Ascending aorta (tissue), 2 donors: ENCODE measurements around the gene KANK4. TPM values are rescaled to one million over a fixed set of nuclear protein-coding genes. Genes with fewer than 3 reads are reported as not detected.

ENCODE experiments used
- DNase-seq, 2 donors: peaks; one replicate each; pipeline ENCODE4 v3.0.0-alpha.2; 2019; ENCODE audit warnings: low spot score in 2 of 2
- H3K27ac ChIP-seq, 2 donors: fragments of 200-600 bp; sonication (generic); one replicate each; pipeline ENCODE4 v1.5.1; 2016 to 2017; ENCODE audit warnings: mild to moderate bottlenecking in 1 of 2
- H3K27me3 ChIP-seq: fragments of 200-600 bp; sonication (generic); one replicate; pipeline ENCODE4 v1.5.1; 2017
- H3K36me3 ChIP-seq, 2 donors: fragments of 200-600 bp; sonication (generic); one replicate each; pipeline ENCODE4 v1.5.1; 2016
- H3K4me1 ChIP-seq, 2 donors: fragments of 200-600 bp; sonication (generic); one replicate each; pipeline ENCODE4 v1.5.1; 2016 to 2017; ENCODE audit warnings: mild to moderate bottlenecking in 1 of 2
- H3K4me3 ChIP-seq, 2 donors: fragments of 200-600 bp; sonication (generic); one replicate each; pipeline ENCODE4 v1.5.1; 2016 to 2017; ENCODE audit warnings: mild to moderate bottlenecking in 1 of 2
- H3K9me3 ChIP-seq, 2 donors: fragments of 200-600 bp; sonication (generic); one replicate each; pipeline ENCODE4 v1.5.1; 2016
- intact Hi-C: fragments of 100-400 bp; cut with DNase I; formaldehyde crosslinking; loops from one replicate; pipeline ENCODE4 v1.15.1; 2023
- total RNA-seq: library from RNA; depleted of rRNA; stranded (reverse); fragments of >200 nt; gene quantifications from one replicate; pipeline ENCODE4 v1.1.0, GENCODE V29; 2016
- TF ChIP-seq, protein P1 (sequence below), 3 experiments: fragments of 200-600 bp in 2 of 3; fragments of 450-650 bp in 1 of 3; sonication (generic) in 2 of 3; IDR thresholded peaks; one replicate each; pipeline ENCODE4 v1.5.1; 2016 to 2019; ENCODE audit warnings: antibody characterized with exemption in 3 of 3, mild to moderate bottlenecking in 1 of 3, moderate library complexity in 1 of 3

Gene KANK4
- total RNA-seq, 1 donor from 2014 or later = not detected

DNA sequence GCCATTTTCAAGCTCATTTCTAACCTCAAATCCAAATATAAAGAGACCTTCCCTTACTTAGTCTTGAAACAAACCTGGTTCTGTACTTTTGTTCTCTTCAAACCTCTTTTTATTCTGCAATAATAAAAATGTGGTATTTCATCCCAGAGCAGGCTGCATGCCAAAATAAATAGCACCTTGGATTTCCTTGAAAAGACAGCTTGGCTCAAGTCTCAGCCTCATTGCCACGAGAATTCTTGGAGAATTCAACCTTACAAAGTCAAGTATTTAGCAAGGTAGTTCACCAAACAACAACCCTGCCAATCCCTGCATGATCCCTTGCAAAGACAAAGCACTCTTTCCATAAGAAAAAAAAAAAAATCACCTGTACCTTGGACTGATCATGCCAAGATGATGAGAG is 33.8 kb downstream of the KANK4 start:
- no peak for DNase-seq
- Histone ChIP-seq H3K27me3 (no peaks in the 10 kb centered on the region), H3K27ac (no peak overlapping the region), H3K9me3 (no peaks in the 10 kb centered on the region), H3K4me3 (no peak overlapping the region), H3K4me1 (no peaks in the 10 kb centered on the region), H3K36me3 (no peaks in the 10 kb centered on the region)
- intact Hi-C loops = no loop called here
- TF ChIP-seq, protein P1, sequence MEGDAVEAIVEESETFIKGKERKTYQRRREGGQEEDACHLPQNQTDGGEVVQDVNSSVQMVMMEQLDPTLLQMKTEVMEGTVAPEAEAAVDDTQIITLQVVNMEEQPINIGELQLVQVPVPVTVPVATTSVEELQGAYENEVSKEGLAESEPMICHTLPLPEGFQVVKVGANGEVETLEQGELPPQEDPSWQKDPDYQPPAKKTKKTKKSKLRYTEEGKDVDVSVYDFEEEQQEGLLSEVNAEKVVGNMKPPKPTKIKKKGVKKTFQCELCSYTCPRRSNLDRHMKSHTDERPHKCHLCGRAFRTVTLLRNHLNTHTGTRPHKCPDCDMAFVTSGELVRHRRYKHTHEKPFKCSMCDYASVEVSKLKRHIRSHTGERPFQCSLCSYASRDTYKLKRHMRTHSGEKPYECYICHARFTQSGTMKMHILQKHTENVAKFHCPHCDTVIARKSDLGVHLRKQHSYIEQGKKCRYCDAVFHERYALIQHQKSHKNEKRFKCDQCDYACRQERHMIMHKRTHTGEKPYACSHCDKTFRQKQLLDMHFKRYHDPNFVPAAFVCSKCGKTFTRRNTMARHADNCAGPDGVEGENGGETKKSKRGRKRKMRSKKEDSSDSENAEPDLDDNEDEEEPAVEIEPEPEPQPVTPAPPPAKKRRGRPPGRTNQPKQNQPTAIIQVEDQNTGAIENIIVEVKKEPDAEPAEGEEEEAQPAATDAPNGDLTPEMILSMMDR (IDR thresholded peaks at IDR 0.05) = no peak

DNA sequence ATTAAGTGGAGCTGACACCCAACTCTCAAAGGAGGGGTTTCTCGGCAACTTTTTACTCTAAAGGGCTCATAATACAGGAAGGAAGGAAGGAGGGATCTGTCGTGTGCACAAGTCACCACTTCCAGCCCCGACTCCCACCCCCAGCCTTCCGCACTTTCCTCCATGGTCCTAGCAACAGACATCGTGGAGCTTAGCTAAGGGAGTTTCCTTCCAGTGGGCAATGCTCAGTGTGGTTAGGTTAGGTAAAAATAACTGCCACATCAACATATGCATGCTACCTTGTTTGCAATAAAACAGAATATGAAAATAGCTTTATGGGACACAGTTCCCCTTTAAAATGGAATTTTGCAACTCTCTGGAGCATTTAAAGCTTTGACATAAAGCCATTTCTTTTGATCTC is 35.2 kb downstream of the KANK4 start:
- Histone ChIP-seq H3K4me1 (no peaks in the 10 kb centered on the region), H3K36me3 (no peaks in the 10 kb centered on the region), H3K27me3 (no peaks in the 10 kb centered on the region), H3K27ac (no peak overlapping the region), H3K4me3 (no peak overlapping the region), H3K9me3 (no peaks in the 10 kb centered on the region)
- no peak for DNase-seq
- TF ChIP-seq, protein P1 (IDR thresholded peaks at IDR 0.05) = no peak
- intact Hi-C loops = no loop called here

DNA sequence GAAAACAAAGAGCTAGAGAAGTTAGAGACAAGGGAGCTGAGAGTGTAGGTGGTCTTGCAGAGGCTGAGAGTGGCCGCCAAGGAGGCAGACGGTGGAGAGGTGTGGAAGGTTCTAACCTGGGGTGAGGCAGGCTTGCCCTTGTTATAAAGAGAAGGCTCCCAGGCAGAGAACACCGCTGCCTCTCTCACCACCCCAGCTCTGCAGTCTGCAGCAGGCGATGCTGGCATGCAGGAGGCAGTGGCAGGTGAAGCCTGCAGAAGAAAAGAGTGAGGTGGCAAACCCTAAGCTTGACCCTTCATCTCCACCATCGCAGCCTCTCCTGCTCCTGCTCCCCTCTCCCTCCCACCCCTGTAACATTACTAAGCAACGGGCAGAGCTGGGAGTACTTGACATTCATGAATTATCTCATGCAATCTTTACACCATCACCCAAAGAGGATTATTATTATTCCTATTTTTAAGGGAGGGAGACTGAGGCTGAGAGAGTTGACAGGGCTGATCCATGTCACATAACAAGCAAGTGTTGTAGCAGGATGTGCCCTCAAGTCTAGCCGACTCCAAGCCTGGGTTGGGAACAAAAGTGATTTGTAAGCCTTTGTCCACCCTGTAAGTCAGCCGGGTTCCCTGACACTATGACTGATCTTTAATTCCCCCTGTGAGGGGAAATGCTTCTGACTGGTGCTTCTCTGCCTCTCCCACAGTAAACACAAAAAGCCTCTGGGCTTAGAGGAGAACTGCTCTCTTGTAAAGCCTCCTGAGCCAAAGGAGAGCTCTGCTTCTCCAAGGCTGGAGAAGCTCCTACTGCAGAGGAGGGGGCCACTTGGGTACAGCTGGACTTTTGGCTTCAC is 36.1 kb downstream of the KANK4 start:
- H3K27me3 ChIP-seq = no peaks in the 10 kb centered on the region
- TF ChIP-seq, protein P1 (IDR thresholded peaks at IDR 0.05) = no peak
- no peak overlapping the region for H3K4me3 ChIP-seq
- no peak overlapping the region for H3K27ac ChIP-seq
- no peaks in the 10 kb centered on the region for H3K36me3 ChIP-seq
- no peak for DNase-seq
- intact Hi-C loops = no loop called here
- H3K4me1 ChIP-seq = no peaks in the 10 kb centered on the region
- H3K9me3 ChIP-seq = no peaks in the 10 kb centered on the region

DNA sequence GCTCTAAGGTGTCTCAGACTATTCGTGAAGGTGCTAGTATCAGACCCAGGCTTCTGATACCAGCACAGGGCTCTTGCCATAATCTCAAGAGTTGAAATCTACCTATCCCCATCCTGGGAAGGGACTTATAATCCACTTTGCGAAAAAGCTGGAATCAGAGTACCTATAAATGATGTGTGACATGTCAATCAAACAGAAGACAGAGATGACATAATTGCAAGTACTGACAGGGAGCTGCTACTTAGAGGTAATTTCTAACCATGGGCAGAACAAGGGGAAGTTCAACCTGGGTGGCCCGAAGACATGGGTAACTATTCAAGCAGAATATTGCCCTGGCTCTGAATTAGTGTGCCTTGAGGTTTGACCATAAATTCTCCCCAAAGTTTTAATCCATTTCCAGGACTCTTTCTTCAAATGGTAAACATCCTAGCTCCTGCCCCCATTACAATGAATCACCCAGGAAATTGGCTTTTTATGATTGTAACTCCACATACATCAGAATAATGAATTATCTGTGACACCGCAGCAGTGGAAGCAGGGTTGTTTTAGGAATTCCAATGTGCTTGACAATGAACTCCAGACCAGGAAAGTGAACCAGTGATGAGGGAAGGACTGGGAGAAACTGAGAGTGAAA is 37.2 kb downstream of the KANK4 start:
- intact Hi-C loops = no loop called here
- TF ChIP-seq, protein P1 (IDR thresholded peaks at IDR 0.05) = no peak
- H3K27ac ChIP-seq = no peak overlapping the region
- no peaks in the 10 kb centered on the region for H3K4me1 ChIP-seq
- H3K36me3 ChIP-seq = no peaks in the 10 kb centered on the region
- peaks cover 0 to 3% of the 10 kb centered on the region in 2 donors for H3K9me3 ChIP-seq
- DNase-seq = no peak
- no peak overlapping the region for H3K4me3 ChIP-seq
- no peaks in the 10 kb centered on the region for H3K27me3 ChIP-seq

DNA sequence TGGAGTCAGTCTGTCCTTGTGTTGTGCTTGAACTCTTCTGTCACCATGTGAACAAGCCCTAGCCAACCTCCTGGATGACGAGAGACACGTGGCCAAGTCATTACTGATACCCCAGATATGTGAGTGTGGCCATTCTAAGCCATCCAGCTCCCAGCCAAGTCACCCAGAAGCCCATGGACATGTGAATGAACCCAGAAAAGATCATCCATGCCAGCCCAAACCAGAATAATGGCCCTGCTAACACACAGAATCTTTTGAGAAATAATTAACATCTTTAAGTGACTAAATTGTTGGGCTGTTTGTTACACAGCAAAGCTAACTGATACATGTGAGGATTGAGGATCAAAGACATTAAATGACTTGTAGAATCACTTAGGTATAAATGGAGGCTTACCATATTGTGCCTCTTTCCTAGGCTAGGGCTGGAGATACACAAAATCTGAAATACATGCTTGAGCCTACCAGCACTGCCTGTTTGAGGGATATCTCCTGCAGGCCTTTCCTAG is 38.2 kb downstream of the KANK4 start:
- intact Hi-C loops = no loop called here
- H3K27ac ChIP-seq = no peak overlapping the region

More for the DNA sequence above, 38.2 kb downstream of the KANK4 start:
- H3K9me3 ChIP-seq = peaks cover 0 to 3% of the 10 kb centered on the region in 2 donors
- no peak overlapping the region for H3K4me3 ChIP-seq
- no peaks in the 10 kb centered on the region for H3K27me3 ChIP-seq
- TF ChIP-seq, protein P1 (IDR thresholded peaks at IDR 0.05) = no peak
- no peaks in the 10 kb centered on the region for H3K36me3 ChIP-seq
- no peak for DNase-seq
- no peaks in the 10 kb centered on the region for H3K4me1 ChIP-seq
